Neuronal stem cell (in vitro differentiated cells): Measurements from ENCODE around the gene CSMD2.

ENCODE experiments used
- DNase-seq: peaks from one replicate; pipeline ENCODE4 v3.0.0-alpha.2; 2013; ENCODE audit warnings: low spot score
- H2AFZ ChIP-seq: one replicate; pipeline ENCODE4 v1.6.1; 2013; ENCODE audit warnings: mild to moderate bottlenecking, low read length, inconsistent platforms
- H2AK5ac ChIP-seq: 2 replicates; pipeline ENCODE4 v1.6.1; 2013; ENCODE audit warnings: low read depth, mild to moderate bottlenecking, inconsistent platforms, low read length, moderate library complexity, mixed read lengths
- H2BK120ac ChIP-seq: 2 replicates; pipeline ENCODE4 v1.6.1; 2013; ENCODE audit warnings: low read depth, mild to moderate bottlenecking, inconsistent platforms, low read length, moderate library complexity, mixed read lengths
- H2BK12ac ChIP-seq: one replicate; pipeline ENCODE4 v1.6.1; 2013; ENCODE audit warnings: low read length, inconsistent platforms
- H2BK15ac ChIP-seq: 2 replicates; pipeline ENCODE4 v1.6.1; 2013; ENCODE audit warnings: mild to moderate bottlenecking, low read length, inconsistent platforms, mixed read lengths
- H2BK5ac ChIP-seq: one replicate; pipeline ENCODE4 v1.6.1; 2013; ENCODE audit warnings: inconsistent platforms, mild to moderate bottlenecking, low read length, moderate library complexity
- H3K14ac ChIP-seq: one replicate; pipeline ENCODE4 v1.6.1; 2013; ENCODE audit warnings: low read length, inconsistent platforms
- H3K18ac ChIP-seq: 2 replicates; pipeline ENCODE4 v1.6.1; 2013; ENCODE audit warnings: low read length, inconsistent platforms
- H3K23ac ChIP-seq: 2 replicates; pipeline ENCODE4 v1.6.1; 2013; ENCODE audit warnings: low read depth, mild to moderate bottlenecking, mixed read lengths, low read length, inconsistent platforms; ENCODE audit not compliant: poor library complexity
- H3K27ac ChIP-seq: replicated peaks from 3 replicates; pipeline ENCODE4 v1.5.1; 2013; ENCODE audit warnings: low read length, inconsistent platforms
- H3K27me3 ChIP-seq, 3 experiments: 2 replicates each; pipeline ENCODE4 v1.6.1; 2013; ENCODE audit warnings: low read length in 3 of 3, mild to moderate bottlenecking in 2 of 3, inconsistent platforms in 1 of 3, low read depth in 1 of 3, mixed read lengths in 1 of 3, moderate library complexity in 1 of 3; ENCODE audit not compliant: control insufficient read depth in 3 of 3, insufficient read depth in 3 of 3
- H3K36me3 ChIP-seq, 2 donors: replicated peaks in 1 of 2; 2 replicates each; pipeline ENCODE4 v1.6.1; 2013; ENCODE audit warnings: low read length in 2 of 2; ENCODE audit not compliant: control insufficient read depth in 2 of 2, insufficient read depth in 2 of 2
- H3K4ac ChIP-seq: 2 replicates; pipeline ENCODE4 v1.6.1; 2013; ENCODE audit warnings: inconsistent platforms, mild to moderate bottlenecking, low read length, moderate library complexity
- H3K4me1 ChIP-seq, 2 donors: 1 replicate in 1 of 2; 2 replicates in 1 of 2; pipeline ENCODE4 v1.6.1; 2013; ENCODE audit warnings: low read length in 2 of 2, low read depth in 1 of 2; ENCODE audit not compliant: control insufficient read depth in 2 of 2, insufficient read depth in 1 of 2
- H3K4me2 ChIP-seq: one replicate; pipeline ENCODE4 v1.6.1; 2013; ENCODE audit warnings: mild to moderate bottlenecking, low read length, inconsistent platforms; ENCODE audit not compliant: insufficient read depth, poor library complexity, severe bottlenecking
- H3K4me3 ChIP-seq, 2 donors: 2 replicates each; pipeline ENCODE4 v1.5.1; 2013; ENCODE audit warnings: low read length in 2 of 2, mild to moderate bottlenecking in 2 of 2, inconsistent platforms in 1 of 2, moderate library complexity in 1 of 2
- H3K79me1 ChIP-seq: one replicate; pipeline ENCODE4 v1.6.1; 2013; ENCODE audit warnings: low read depth, mild to moderate bottlenecking, inconsistent platforms, low read length, moderate library complexity
- H3K9ac ChIP-seq: one replicate; pipeline ENCODE4 v1.6.1; 2013; ENCODE audit warnings: mild to moderate bottlenecking, low read depth, low read length, inconsistent platforms; ENCODE audit not compliant: poor library complexity
- H3K9me3 ChIP-seq, 2 donors: replicated peaks in 1 of 2; 2 replicates each; pipeline versions ENCODE3 to v1.6.1; 2013; ENCODE audit warnings: low read length in 2 of 2, mild to moderate bottlenecking in 2 of 2, inconsistent platforms in 1 of 2, low read depth in 1 of 2, mixed read lengths in 1 of 2, moderate library complexity in 1 of 2; ENCODE audit not compliant: control insufficient read depth in 2 of 2, insufficient read depth in 1 of 2
- H4K8ac ChIP-seq: one replicate; pipeline ENCODE4 v1.6.1; 2013; ENCODE audit warnings: low read depth, mild to moderate bottlenecking, inconsistent platforms, low read length, moderate library complexity
- H4K91ac ChIP-seq: one replicate; pipeline ENCODE4 v1.6.1; 2013; ENCODE audit warnings: low read length, low read depth, mild to moderate bottlenecking, inconsistent platforms; ENCODE audit not compliant: poor library complexity
- WGBS, 2 donors: extraction: QIAGEN DNeasy Blood & Tissue Kit; methylation state at CpG; one replicate each; pipeline ENCODE4 v1.1.7; 2013; ENCODE audit warnings: missing lambda C conversion rate in 2 of 2, mixed read lengths in 1 of 2; ENCODE audit not compliant: insufficient read length in 2 of 2, insufficient replicate concordance in 1 of 2; ENCODE audit errors: extremely low coverage in 2 of 2; 5-methylcytosine and 5-hydroxymethylcytosine counted together

The CSMD2 gene

DNA sequence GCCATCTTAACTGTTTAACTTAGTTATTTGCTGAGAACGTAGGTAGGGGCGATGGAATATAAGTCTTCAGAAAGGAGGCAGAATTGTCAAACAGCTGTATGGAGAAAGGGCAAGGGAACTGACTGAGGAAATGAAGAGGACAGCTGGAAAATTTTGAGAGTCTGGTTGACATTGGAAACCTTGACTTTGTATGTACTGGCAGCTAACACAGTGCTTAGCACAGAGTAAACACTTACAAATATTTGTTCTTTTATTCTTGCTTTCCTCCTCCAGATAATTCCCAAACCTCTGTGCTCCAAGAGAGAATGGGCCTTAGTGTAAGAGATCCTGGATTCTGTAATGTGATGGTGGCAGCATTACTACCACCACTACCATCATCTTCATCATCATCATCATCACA is 601.3 kb downstream of the CSMD2 start:
- Histone ChIP-seq H3K36me3 (no peaks in the 10 kb centered on the region), H3K27me3 (peaks cover 0 to 7% (median 0%) of the 10 kb centered on the region in 3 experiments), H3K4me1 (no peaks in the 10 kb centered on the region), H4K8ac (no peak overlapping the region), H2BK15ac (no peak overlapping the region), H3K9ac (no peak overlapping the region), H3K27ac (no peak overlapping the region), H3K4me2 (no peak overlapping the region), H2AFZ (no peak overlapping the region), H3K9me3 (peaks cover 0 to 2% of the 10 kb centered on the region in 2 donors), H3K14ac (no peak overlapping the region), H3K79me1 (no peaks in the 10 kb centered on the region), H2BK120ac (no peak overlapping the region), H2BK12ac (no peak overlapping the region), H2BK5ac (no peak overlapping the region), H3K4ac (no peak overlapping the region), H3K23ac (no peak overlapping the region), H4K91ac (no peak overlapping the region), H2AK5ac (no peak overlapping the region), H3K18ac (no peak overlapping the region), H3K4me3 (no peak overlapping the region)
- no peak for DNase-seq
- no CpG with 5 or more reads among the region's 2 CpGs for WGBS, 2 donors

DNA sequence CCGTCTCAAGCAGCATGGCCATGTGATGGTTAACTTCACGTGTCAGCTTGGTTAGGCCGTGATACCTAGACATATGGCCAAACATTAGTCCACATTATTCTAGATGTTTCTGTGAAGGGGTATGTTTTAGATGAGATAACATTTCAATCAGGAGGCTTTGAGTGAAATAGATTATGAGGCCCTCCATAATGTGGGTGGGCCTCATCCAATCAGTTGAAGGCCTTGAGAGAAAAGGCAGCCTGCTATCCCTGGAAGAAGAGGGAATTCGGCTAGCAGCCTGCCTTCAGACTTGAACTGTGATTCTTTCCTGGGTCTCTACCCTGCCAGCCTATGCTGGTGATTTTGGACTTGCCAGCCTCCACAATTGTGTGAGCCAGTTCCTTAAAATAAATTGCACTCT is 602.5 kb downstream of the CSMD2 start:
- H3K36me3 ChIP-seq: no peaks in the 10 kb centered on the region
- H3K27me3 ChIP-seq: peaks cover 0 to 7% (median 0%) of the 10 kb centered on the region in 3 experiments
- H3K4me3 ChIP-seq: peak overlapping the region in 1 of 2 donors; percentile 38
- no CpG with 5 or more reads among the region's 4 CpGs for WGBS, 2 donors
- H2AK5ac ChIP-seq: no peak overlapping the region
- H2BK15ac ChIP-seq: no peak overlapping the region
- no peak overlapping the region for H3K4me2 ChIP-seq
- H2BK5ac ChIP-seq: no peak overlapping the region
- no peak overlapping the region for H2BK120ac ChIP-seq
- H3K4ac ChIP-seq: no peak overlapping the region
- H3K18ac ChIP-seq: no peak overlapping the region
- H3K23ac ChIP-seq: no peak overlapping the region
- no peak overlapping the region for H3K9ac ChIP-seq
- no peak for DNase-seq
- H3K27ac ChIP-seq: no peak overlapping the region
- no peaks in the 10 kb centered on the region for H3K79me1 ChIP-seq
- no peak overlapping the region for H3K14ac ChIP-seq
- H3K9me3 ChIP-seq: peaks cover 0 to 3% of the 10 kb centered on the region in 2 donors
- no peak overlapping the region for H2AFZ ChIP-seq
- no peak overlapping the region for H4K8ac ChIP-seq
- H3K4me1 ChIP-seq: no peaks in the 10 kb centered on the region
- no peak overlapping the region for H2BK12ac ChIP-seq
- H4K91ac ChIP-seq: no peak overlapping the region

DNA sequence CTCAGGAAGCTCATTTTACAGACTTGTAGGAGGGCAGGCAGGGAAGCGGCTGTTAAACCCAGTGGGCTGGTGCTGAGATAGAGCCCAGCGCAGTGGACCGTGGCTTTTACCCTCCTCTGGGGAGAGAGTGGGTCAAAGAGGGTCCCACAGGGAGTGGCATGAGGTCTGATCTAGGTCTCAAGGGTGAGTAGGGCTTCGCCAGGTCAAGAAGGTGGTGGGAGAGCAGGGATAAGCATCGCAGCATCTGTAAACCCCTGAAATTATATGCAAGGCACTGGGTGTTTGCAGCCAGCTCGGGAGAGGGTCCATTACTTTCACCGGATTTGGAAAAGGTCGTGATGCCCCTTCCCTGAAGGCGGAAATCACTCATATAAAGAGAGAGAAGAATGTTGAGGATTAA is 603.5 kb downstream of the CSMD2 start:
- Histone ChIP-seq H3K4ac (no peak overlapping the region), H3K4me3 (no peak overlapping the region), H2AFZ (no peak overlapping the region), H3K18ac (no peak overlapping the region), H3K14ac (no peak overlapping the region), H3K9me3 (peaks cover 0 to 2% of the 10 kb centered on the region in 2 donors), H3K9ac (no peak overlapping the region), H3K79me1 (no peaks in the 10 kb centered on the region), H3K27ac (no peak overlapping the region), H2AK5ac (no peak overlapping the region), H2BK5ac (no peak overlapping the region), H3K4me1 (no peaks in the 10 kb centered on the region), H2BK120ac (no peak overlapping the region), H2BK15ac (no peak overlapping the region), H3K27me3 (peaks cover 0 to 10% (median 0%) of the 10 kb centered on the region in 3 experiments), H3K36me3 (no peaks in the 10 kb centered on the region), H3K23ac (no peak overlapping the region), H4K91ac (no peak overlapping the region), H3K4me2 (no peak overlapping the region), H4K8ac (no peak overlapping the region), H2BK12ac (no peak overlapping the region)
- DNase-seq: no peak
- no CpG with 5 or more reads among the region's 9 CpGs for WGBS, 2 donors

DNA sequence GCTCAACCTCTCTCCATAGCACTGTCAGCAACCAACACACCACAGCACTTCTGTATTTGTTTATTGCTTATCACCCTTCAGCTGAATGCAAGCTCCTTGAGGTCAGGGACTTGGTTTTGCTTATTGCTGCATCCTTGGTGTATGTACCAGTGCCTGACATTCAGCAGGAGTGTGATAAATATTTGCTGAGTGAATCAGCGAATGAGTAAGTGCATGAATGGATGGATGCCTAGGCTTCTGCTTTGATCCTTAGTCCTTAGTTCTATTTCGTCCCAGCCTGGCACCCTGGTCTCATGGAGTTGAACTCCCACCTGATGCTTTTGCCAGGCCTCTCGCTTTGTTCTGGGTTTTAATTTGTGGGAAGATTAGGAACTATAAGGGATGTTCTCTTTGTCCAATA is 604.4 kb downstream of the CSMD2 start:
- no peak overlapping the region for H2BK5ac ChIP-seq
- no peaks in the 10 kb centered on the region for H3K79me1 ChIP-seq
- H3K9ac ChIP-seq: no peak overlapping the region
- peaks cover 0 to 10% (median 0%) of the 10 kb centered on the region in 3 experiments for H3K27me3 ChIP-seq
- no peak overlapping the region for H3K4me3 ChIP-seq
- no peaks in the 10 kb centered on the region for H3K36me3 ChIP-seq
- H2BK15ac ChIP-seq: no peak overlapping the region
- peaks cover 0 to 2% of the 10 kb centered on the region in 2 donors for H3K9me3 ChIP-seq
- H3K4me1 ChIP-seq: no peaks in the 10 kb centered on the region
- no peak overlapping the region for H3K23ac ChIP-seq
- H2AK5ac ChIP-seq: no peak overlapping the region
- H3K4ac ChIP-seq: no peak overlapping the region
- H2AFZ ChIP-seq: no peak overlapping the region
- no CpG with 5 or more reads among the region's 3 CpGs for WGBS, 2 donors
- no peak overlapping the region for H4K91ac ChIP-seq
- H4K8ac ChIP-seq: no peak overlapping the region
- DNase-seq: no peak
- no peak overlapping the region for H3K27ac ChIP-seq
- H2BK12ac ChIP-seq: no peak overlapping the region
- H3K4me2 ChIP-seq: no peak overlapping the region
- no peak overlapping the region for H3K18ac ChIP-seq
- H2BK120ac ChIP-seq: no peak overlapping the region
- no peak overlapping the region for H3K14ac ChIP-seq
